IMR-90 (cell line): ENCODE results near the gene PTGR1. TPM values are rescaled to one million over a fixed set of nuclear protein-coding genes. Genes with fewer than 3 reads are reported as not detected.

Source experiments
- ATAC-seq: fragments of 200-7000 bp; cut with Tn5 transposase; 2 replicates; pipeline ENCODE4 v1.9.1; 2020; ENCODE audit warnings: low read depth, mild to moderate bottlenecking, moderate library complexity
- BruUV-seq: library from RNA; stranded (reverse); fragments of 400-500 nt; replicated peaks from 2 replicates; lab custom pipeline; 2021; lab: Mats Ljungman, UMichigan
- CTCF ChIA-PET: fragments of 300-600 bp; formaldehyde crosslinking; extraction: SDS; loops from one replicate; lab custom pipeline; 2021; ENCODE audit warnings: antibody characterized with exemption; lab: Yijun Ruan, JAX
- POLR2A ChIA-PET: fragments of 300-600 bp; sonication (Branson Sonifier 250); formaldehyde crosslinking; loops from one replicate; lab custom pipeline; 2022; ENCODE audit warnings: antibody characterized with exemption; ENCODE audit not compliant: unreplicated experiment; lab: Charles Lee
- DNase-seq: peaks from one replicate; pipeline ENCODE4 v3.0.0; 2013
- H2AFZ ChIP-seq: replicated peaks from 2 replicates; pipeline ENCODE3; 2013; ENCODE audit warnings: low read length, mild to moderate bottlenecking; ENCODE audit not compliant: poor library complexity
- H2AK5ac ChIP-seq: 2 replicates; pipeline ENCODE4 v1.6.1; 2013; ENCODE audit warnings: low read depth, low read length, inconsistent platforms
- H2AK9ac ChIP-seq: replicated peaks from 2 replicates; pipeline ENCODE3; 2013; ENCODE audit warnings: mild to moderate bottlenecking, low read depth, low read length, moderate library complexity; ENCODE audit not compliant: poor library complexity
- H2BK120ac ChIP-seq: 2 replicates; pipeline ENCODE4 v1.6.1; 2013; ENCODE audit warnings: low read depth, low read length, inconsistent platforms
- H2BK15ac ChIP-seq: 3 replicates; pipeline ENCODE4 v1.6.1; 2013; ENCODE audit warnings: low read depth, low read length, inconsistent platforms
- H2BK20ac ChIP-seq: 2 replicates; pipeline ENCODE4 v1.6.1; 2013; ENCODE audit warnings: low read depth, mild to moderate bottlenecking, inconsistent platforms, low read length, moderate library complexity
- H2BK5ac ChIP-seq: 2 replicates; pipeline ENCODE4 v1.6.1; 2013; ENCODE audit warnings: mild to moderate bottlenecking, low read depth, low read length, inconsistent platforms; ENCODE audit not compliant: poor library complexity, severe bottlenecking
- H3K14ac ChIP-seq: replicated peaks from 2 replicates; pipeline ENCODE4 v1.6.1; 2013; ENCODE audit warnings: low read depth, low read length, inconsistent platforms
- H3K18ac ChIP-seq: 2 replicates; pipeline ENCODE4 v1.6.1; 2013; ENCODE audit warnings: low read depth, low read length, control low read depth
- H3K23ac ChIP-seq: 2 replicates; pipeline ENCODE4 v1.6.1; 2013; ENCODE audit warnings: low read depth, low read length, inconsistent platforms
- H3K27ac ChIP-seq: 2 replicates; pipeline ENCODE4 v1.5.1; 2013; ENCODE audit warnings: mild to moderate bottlenecking, control low read depth, low read length; ENCODE audit not compliant: insufficient read depth
- H3K27me3 ChIP-seq: 2 replicates; pipeline ENCODE4 v1.6.1; 2013; ENCODE audit warnings: low read length; ENCODE audit not compliant: control insufficient read depth, insufficient read depth
- H3K36me3 ChIP-seq: 2 replicates; pipeline ENCODE4 v1.6.1; 2013; ENCODE audit warnings: low read length, mixed read lengths; ENCODE audit not compliant: control insufficient read depth, insufficient read depth
- H3K4ac ChIP-seq: 2 replicates; pipeline ENCODE4 v1.6.1; 2013; ENCODE audit warnings: low read depth, low read length, inconsistent platforms
- H3K4me1 ChIP-seq: 2 replicates; pipeline ENCODE4 v1.6.1; 2013; ENCODE audit warnings: low read length, mixed read lengths; ENCODE audit not compliant: control insufficient read depth, insufficient read depth
- H3K4me2 ChIP-seq: 2 replicates; pipeline ENCODE4 v1.6.1; 2013; ENCODE audit warnings: low read depth, mild to moderate bottlenecking, control low read depth, low read length, moderate library complexity
- H3K4me3 ChIP-seq: 2 replicates; pipeline ENCODE4 v1.5.1; 2013; ENCODE audit warnings: low read depth, mild to moderate bottlenecking, control low read depth, low read length, moderate library complexity; ENCODE audit not compliant: insufficient read depth
- H3K56ac ChIP-seq: 2 replicates; pipeline ENCODE4 v1.6.1; 2013; ENCODE audit warnings: low read length, inconsistent platforms; ENCODE audit not compliant: insufficient read depth; ENCODE audit errors: extremely low read depth
- H3K79me1 ChIP-seq, 2 experiments: 2 replicates each; pipeline ENCODE4 v1.6.1; 2013; ENCODE audit warnings: low read length in 2 of 2, inconsistent platforms in 1 of 2, low read depth in 1 of 2
- H3K9ac ChIP-seq: 2 replicates; pipeline ENCODE4 v1.6.1; 2013; ENCODE audit warnings: low read depth, low read length, control low read depth
- H3K9me1 ChIP-seq: 2 replicates; pipeline ENCODE4 v1.6.1; 2013; ENCODE audit warnings: low read length, inconsistent platforms; ENCODE audit not compliant: insufficient read depth
- H3K9me3 ChIP-seq: 2 replicates; pipeline ENCODE4 v1.6.1; 2013; ENCODE audit warnings: low read length; ENCODE audit not compliant: control insufficient read depth, insufficient read depth
- H4K20me1 ChIP-seq: 2 replicates; pipeline ENCODE4 v1.6.1; 2013; ENCODE audit warnings: low read length, inconsistent platforms; ENCODE audit not compliant: insufficient read depth
- H4K5ac ChIP-seq: 2 replicates; pipeline ENCODE4 v1.6.1; 2013; ENCODE audit warnings: mild to moderate bottlenecking, low read depth, low read length, control low read depth
- H4K8ac ChIP-seq, 2 experiments: 2 replicates each; pipeline ENCODE4 v1.6.1; 2013; ENCODE audit warnings: low read depth in 2 of 2, low read length in 2 of 2, control low read depth in 1 of 2, inconsistent platforms in 1 of 2
- H4K91ac ChIP-seq: 2 replicates; pipeline ENCODE4 v1.6.1; 2013; ENCODE audit warnings: low read depth, low read length, inconsistent platforms; ENCODE audit not compliant: insufficient read depth
- CHD1 ChIP-seq: IDR thresholded peaks from 2 replicates; pipeline ENCODE4 v1.6.1; 2012; ENCODE audit warnings: low read depth, low read length, improper control_type of control experiment
- FOS ChIP-seq: fragments of 150-350 bp; IDR thresholded peaks from 2 replicates; pipeline ENCODE4 v1.6.1; 2016; ENCODE audit warnings: low read depth, low read length
- RAD21 ChIP-seq: IDR thresholded peaks from 2 replicates; pipeline ENCODE4 v1.6.1; 2012; ENCODE audit warnings: low read length, improper control_type of control experiment
- SMC3 ChIP-seq: fragments of 150-350 bp; IDR thresholded peaks from 2 replicates; pipeline ENCODE4 v1.6.1; 2016; ENCODE audit warnings: low read depth, mild to moderate bottlenecking, antibody characterized with exemption, low read length, moderate library complexity
- WGBS, 2 experiments: methylation state at CpG; one replicate each; pipeline versions ENCODE4 v1.1.5 to v1.1.7; 2013; ENCODE audit warnings: missing lambda C conversion rate in 2 of 2; ENCODE audit not compliant: insufficient read length in 1 of 2; ENCODE audit errors: extremely low coverage in 2 of 2; 5-methylcytosine and 5-hydroxymethylcytosine counted together
- dilution Hi-C: fragments of 300-500 bp; cut with HindIII; formaldehyde crosslinking; loops from one replicate; pipeline ENCODE4 v1.14.3; 2018; ENCODE audit warnings: low sequenced_read_pairs; ENCODE audit not compliant: unreplicated experiment
- in situ Hi-C: fragments of 300-500 bp; cut with MboI; formaldehyde crosslinking; loops from 3 replicates; pipeline ENCODE4 v1.14.3; 2019; ENCODE audit warnings: low sequenced_read_pairs, inconsistent platforms, mixed read lengths
- intact Hi-C: fragments of 100-400 bp; cut with micrococcal nuclease; formaldehyde crosslinking; loops from 2 replicates; pipeline ENCODE4 v1.10.0; 2022
- polyA plus RNA-seq, 3 experiments: library from polyadenylated mRNA; depleted of rRNA; stranded (reverse); fragments of >200 nt; gene quantifications; 2 replicates each; pipeline ENCODE4 v1.2.3, GENCODE V29; 2012; ENCODE audit warnings: low replicate concordance in 1 of 3
- total RNA-seq: library from RNA; depleted of rRNA; stranded (reverse); fragments of >200 nt; gene quantifications from 2 replicates; pipeline ENCODE4 v1.2.3, GENCODE V29; 2012
- TF ChIP-seq, protein P1 (sequence below): fragments of 150-350 bp; IDR thresholded peaks from 2 replicates; pipeline ENCODE4 v1.6.1; 2016; ENCODE audit warnings: low read depth, mild to moderate bottlenecking, low read length, moderate library complexity, borderline replicate concordance
- TF ChIP-seq, protein P2 (sequence below): conservative IDR thresholded peaks from 2 replicates; pipeline ENCODE4 v1.5.1; 2012; ENCODE audit warnings: mild to moderate bottlenecking, low read depth, low read length, improper control_type of control experiment

Gene PTGR1
- total and polyA plus RNA-seq, 2 of the 4 experiments (the other 2 are of a cell fraction): 45.9 to 72.7 TPM

DNA sequence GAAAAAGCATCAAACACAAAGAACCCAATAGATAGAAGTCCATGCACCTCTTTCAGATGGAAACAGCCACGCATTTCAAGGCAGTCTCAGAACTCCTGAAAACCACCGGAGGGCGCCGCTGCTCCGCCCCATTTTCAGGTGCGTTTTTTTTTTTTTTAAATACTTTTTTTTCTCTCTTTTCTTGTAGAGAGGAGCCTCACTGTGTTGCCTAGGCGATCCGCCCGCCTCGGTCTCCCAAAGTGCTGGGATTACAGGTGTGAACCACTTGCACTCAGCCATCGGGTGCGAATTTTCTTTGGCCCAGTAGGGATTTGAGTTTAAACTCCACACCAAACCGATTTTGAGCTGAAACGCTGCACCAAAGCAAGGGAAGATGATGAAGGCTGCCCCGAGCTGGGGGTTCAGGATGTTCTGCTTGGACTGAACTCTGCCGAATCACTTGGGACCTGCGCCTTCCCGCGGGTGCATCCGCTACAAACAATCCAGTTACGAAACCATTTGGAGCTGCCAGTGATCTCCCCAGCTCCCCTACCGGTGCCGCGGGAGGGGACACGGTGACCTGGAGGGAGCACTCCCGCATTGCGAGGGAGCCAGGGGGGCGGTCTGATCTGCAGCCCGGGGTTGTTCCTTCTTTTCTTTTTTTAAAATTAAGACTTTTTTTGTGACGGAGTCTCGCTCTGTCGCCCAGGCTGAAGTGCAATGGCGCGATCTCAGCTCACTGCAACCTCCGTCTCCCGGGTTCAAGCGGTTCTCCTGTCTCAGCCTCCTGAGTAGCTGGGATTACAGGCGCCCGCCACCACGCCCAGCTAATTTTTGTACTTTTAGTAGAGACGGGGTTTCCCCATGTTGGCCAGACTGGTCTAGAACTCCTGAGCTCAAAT lies 1.4 kb downstream of the PTGR1 start:
- H3K4me3 ChIP-seq: peak overlapping the region; percentile 57
- H2BK15ac ChIP-seq: no peak overlapping the region
- H4K20me1 ChIP-seq: no peaks in the 10 kb centered on the region
- H3K36me3 ChIP-seq: peaks cover 20% of the 10 kb centered on the region
- peak overlapping the region; percentile 33; the same call in 1 of the 2 replicates for H2AK5ac ChIP-seq
- H2BK120ac ChIP-seq: no peak overlapping the region; the same call in 1 of the 2 replicates
- intact Hi-C loops: loop anchor here (1.0 to 10.0 kb wide), 4 partner anchors 24 to 477 kb away; partner anchors contain the start of gene UGCG
- peak; percentile 24 for ATAC-seq
- dilution Hi-C loops: no loop called here
- peak overlapping the region; percentile 88 for H3K4ac ChIP-seq
- H3K56ac ChIP-seq: peak overlapping the region; percentile 62
- no TSS peak for BruUV-seq
- 0 out of 2 replicates have a peak, but pooled peaks cover 2% of the 10 kb centered on the region for H3K4me1 ChIP-seq
- TF ChIP-seq RAD21 (peak; percentile 78), FOS (no peak), CHD1 (no peak), SMC3 (peak; percentile 62)
- TF ChIP-seq, protein P1, sequence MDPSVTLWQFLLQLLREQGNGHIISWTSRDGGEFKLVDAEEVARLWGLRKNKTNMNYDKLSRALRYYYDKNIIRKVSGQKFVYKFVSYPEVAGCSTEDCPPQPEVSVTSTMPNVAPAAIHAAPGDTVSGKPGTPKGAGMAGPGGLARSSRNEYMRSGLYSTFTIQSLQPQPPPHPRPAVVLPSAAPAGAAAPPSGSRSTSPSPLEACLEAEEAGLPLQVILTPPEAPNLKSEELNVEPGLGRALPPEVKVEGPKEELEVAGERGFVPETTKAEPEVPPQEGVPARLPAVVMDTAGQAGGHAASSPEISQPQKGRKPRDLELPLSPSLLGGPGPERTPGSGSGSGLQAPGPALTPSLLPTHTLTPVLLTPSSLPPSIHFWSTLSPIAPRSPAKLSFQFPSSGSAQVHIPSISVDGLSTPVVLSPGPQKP: no peak
- TF ChIP-seq, protein P2, sequence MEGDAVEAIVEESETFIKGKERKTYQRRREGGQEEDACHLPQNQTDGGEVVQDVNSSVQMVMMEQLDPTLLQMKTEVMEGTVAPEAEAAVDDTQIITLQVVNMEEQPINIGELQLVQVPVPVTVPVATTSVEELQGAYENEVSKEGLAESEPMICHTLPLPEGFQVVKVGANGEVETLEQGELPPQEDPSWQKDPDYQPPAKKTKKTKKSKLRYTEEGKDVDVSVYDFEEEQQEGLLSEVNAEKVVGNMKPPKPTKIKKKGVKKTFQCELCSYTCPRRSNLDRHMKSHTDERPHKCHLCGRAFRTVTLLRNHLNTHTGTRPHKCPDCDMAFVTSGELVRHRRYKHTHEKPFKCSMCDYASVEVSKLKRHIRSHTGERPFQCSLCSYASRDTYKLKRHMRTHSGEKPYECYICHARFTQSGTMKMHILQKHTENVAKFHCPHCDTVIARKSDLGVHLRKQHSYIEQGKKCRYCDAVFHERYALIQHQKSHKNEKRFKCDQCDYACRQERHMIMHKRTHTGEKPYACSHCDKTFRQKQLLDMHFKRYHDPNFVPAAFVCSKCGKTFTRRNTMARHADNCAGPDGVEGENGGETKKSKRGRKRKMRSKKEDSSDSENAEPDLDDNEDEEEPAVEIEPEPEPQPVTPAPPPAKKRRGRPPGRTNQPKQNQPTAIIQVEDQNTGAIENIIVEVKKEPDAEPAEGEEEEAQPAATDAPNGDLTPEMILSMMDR: peak; percentile 75
- H3K9ac ChIP-seq: peak overlapping the region; percentile 92
- WGBS, 2 experiments: 0% methylated on average over 8 of the region's 41 CpGs; no CpG with 5 or more reads in 1 of the 2 experiments
- peak overlapping the region; percentile 94 for H3K14ac ChIP-seq
- peak overlapping the region; percentile 95 for H3K23ac ChIP-seq
- in situ Hi-C loops: no loop called here
- H3K9me1 ChIP-seq: peaks cover 10% of the 10 kb centered on the region; the same call in 1 of the 2 replicates
- peak; percentile 64 for DNase-seq
- no peak overlapping the region for H2AK9ac ChIP-seq
- H3K4me2 ChIP-seq: peak overlapping the region; percentile 78
- peak overlapping the region; percentile 61 for H3K27ac ChIP-seq
- peak overlapping the region; percentile 2 for H3K18ac ChIP-seq
- peak overlapping the region; percentile 96 for H2AFZ ChIP-seq
- H4K91ac ChIP-seq: peak overlapping the region; percentile 14; the same call in 1 of the 2 replicates
- H3K27me3 ChIP-seq: no peaks in the 10 kb centered on the region
- POLR2A ChIA-PET: interaction anchor here (0.6 kb wide), 1 partner anchor 24 kb away, joined by 3 read pairs; no protein-coding TSS in a partner anchor
- H4K5ac ChIP-seq: peak overlapping the region; percentile 0; the same call in 1 of the 2 replicates
- H4K8ac ChIP-seq: peak overlapping the region; percentile 69 to 80; a peak in 2 of 4 replicates
- H3K9me3 ChIP-seq: no peaks in the 10 kb centered on the region
- CTCF ChIA-PET: interaction anchor here (0.8 to 1.1 kb wide), 6 partner anchors 12 to 93 kb away, joined by 3 to 5 read pairs (median 4); no protein-coding TSS in a partner anchor
- H3K79me1 ChIP-seq: peaks cover 9 to 43% of the 10 kb centered on the region in 2 experiments
- no peak overlapping the region for H2BK20ac ChIP-seq
- peak overlapping the region; percentile 65 for H2BK5ac ChIP-seq
